HG03354 (cell line): ENCODE results near the gene ABCG1.

Experiments
- ATAC-seq: cut with Tn5 transposase; IDR thresholded peaks from one replicate; pipeline ENCODE4 v1.9.1; 2021; ENCODE audit warnings: mild to moderate bottlenecking; ENCODE audit not compliant: unreplicated experiment, poor library complexity, severe bottlenecking

ABCG1 gene

GRCh38 chr21:42263591-42264131 lies 44.7 kb downstream of the ABCG1 start:
- ATAC-seq = no peak

- no peak for ATAC-seq
Observed at GRCh38 chr21:42264245-42265195, 45.6 kb downstream of the ABCG1 start.

- ATAC-seq = no peak
Observed at GRCh38 chr21:42265231-42265812, 46.4 kb downstream of the ABCG1 start.

GRCh38 chr21:42266971-42267556 lies 48.1 kb downstream of the ABCG1 start:
- ATAC-seq = no peak

- no peak for ATAC-seq
Observed at GRCh38 chr21:42269386-42269785, 50.4 kb downstream of the ABCG1 start.

- no peak for ATAC-seq
Observed at GRCh38 chr21:42271065-42271464, 52.1 kb downstream of the ABCG1 start.

- ATAC-seq = no peak
Observed at GRCh38 chr21:42272109-42272962, 53.4 kb downstream of the ABCG1 start.

GRCh38 chr21:42272984-42273600 lies 54.2 kb downstream of the ABCG1 start:
- no peak for ATAC-seq

GRCh38 chr21:42276076-42276475 lies 57.1 kb downstream of the ABCG1 start:
- no peak for ATAC-seq

- no peak for ATAC-seq
Observed at GRCh38 chr21:42276526-42277154, 57.7 kb downstream of the ABCG1 start.

GRCh38 chr21:42277593-42277992 lies 58.7 kb downstream of the ABCG1 start:
- ATAC-seq = no peak

- no peak for ATAC-seq
Observed at GRCh38 chr21:42278451-42279149, 59.7 kb downstream of the ABCG1 start.

GRCh38 chr21:42279341-42279871 lies 60.5 kb downstream of the ABCG1 start:
- ATAC-seq = no peak

GRCh38 chr21:42279888-42280287 lies 60.9 kb downstream of the ABCG1 start:
- no peak for ATAC-seq

GRCh38 chr21:42280356-42281180 lies 61.6 kb downstream of the ABCG1 start:
- ATAC-seq = no peak

- ATAC-seq = no peak
Observed at GRCh38 chr21:42281181-42281680, 62.3 kb downstream of the ABCG1 start.

- ATAC-seq = no peak
Observed at GRCh38 chr21:42282021-42282420, 63.1 kb downstream of the ABCG1 start.
